GM12872 (cell line): ENCODE results near the gene COL26A1.

ENCODE experiments used
- TF ChIP-seq, protein P1 (sequence below): IDR thresholded peaks from 3 replicates; pipeline ENCODE4 v1.5.1; 2011; ENCODE audit warnings: low read depth, mild to moderate bottlenecking, low read length, moderate library complexity; ENCODE audit not compliant: insufficient read depth

COL26A1 gene

DNA sequence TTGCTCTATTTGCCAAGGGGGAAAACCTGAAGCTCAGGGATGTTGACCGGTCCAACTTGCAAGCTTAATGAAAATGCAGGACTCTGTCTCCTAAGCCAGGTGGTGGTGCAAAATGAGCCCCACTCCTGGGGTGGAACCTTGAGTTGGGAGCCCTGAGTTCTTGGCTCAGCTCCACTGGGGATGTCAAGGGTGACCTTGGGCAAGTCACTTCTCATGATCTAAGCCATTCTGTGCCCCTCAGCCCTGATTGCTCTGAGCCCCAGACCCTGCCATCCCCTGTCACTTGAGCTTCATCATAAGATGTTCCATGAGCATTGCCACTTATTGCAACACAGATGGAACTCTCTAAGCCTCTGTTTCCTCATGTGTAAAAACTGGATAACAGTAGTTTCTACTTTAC, 232.6 kb downstream of the COL26A1 start:
- TF ChIP-seq, protein P1, sequence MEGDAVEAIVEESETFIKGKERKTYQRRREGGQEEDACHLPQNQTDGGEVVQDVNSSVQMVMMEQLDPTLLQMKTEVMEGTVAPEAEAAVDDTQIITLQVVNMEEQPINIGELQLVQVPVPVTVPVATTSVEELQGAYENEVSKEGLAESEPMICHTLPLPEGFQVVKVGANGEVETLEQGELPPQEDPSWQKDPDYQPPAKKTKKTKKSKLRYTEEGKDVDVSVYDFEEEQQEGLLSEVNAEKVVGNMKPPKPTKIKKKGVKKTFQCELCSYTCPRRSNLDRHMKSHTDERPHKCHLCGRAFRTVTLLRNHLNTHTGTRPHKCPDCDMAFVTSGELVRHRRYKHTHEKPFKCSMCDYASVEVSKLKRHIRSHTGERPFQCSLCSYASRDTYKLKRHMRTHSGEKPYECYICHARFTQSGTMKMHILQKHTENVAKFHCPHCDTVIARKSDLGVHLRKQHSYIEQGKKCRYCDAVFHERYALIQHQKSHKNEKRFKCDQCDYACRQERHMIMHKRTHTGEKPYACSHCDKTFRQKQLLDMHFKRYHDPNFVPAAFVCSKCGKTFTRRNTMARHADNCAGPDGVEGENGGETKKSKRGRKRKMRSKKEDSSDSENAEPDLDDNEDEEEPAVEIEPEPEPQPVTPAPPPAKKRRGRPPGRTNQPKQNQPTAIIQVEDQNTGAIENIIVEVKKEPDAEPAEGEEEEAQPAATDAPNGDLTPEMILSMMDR = no peak

DNA sequence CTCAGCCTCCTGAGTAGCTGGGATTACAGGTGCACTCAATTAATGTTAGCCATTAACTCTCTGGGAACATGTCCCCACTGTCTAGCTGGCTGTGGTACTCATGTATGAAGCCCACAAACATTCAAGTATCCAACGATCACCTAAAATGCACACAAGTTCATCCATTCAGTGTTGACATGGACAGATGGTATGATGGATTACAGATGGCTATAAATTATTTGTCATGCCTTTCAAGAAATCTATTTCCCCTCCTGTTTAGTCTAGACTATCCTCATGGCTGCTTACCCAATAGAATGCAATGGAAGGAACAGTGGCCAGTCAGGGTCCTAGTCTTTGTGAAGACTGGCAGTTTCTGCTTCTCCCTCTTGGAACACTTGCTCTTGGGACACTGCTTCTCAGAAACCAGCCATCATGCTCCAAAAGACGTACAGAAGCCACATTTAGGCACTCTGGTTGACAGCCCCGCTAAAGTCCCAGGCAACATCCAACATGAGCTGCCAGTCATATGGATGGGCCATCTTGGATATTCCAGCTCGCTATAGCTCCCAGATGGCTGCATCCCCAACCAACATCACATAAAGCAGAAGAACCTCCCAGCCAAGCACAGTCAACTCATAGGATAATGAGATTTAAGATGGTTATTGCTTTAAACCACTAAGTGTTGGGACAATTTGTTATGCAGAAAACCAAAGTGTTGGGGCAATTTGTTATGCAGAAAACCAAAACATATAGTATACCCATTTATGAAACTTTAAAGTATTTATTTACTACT, 233.3 kb downstream of the COL26A1 start:
- TF ChIP-seq, protein P1 = no peak

DNA sequence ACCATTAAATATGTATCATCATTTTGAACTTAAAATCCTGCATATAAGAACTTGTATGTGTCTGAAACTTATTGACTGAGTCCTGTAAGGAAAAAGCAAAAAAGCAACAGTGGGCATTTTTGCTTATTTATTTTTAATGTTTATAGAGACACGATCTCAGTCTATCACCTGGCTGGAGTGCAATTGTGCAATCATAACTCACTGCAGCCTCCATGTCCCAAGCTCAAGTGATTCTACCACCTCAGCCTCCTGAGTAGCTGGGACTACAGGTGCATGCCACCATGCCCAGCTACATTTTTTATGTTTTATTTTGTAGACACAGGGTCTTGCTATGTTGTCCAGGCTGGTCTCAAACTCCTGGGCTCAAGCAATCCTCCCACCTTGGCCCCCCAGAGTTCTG, 234.2 kb downstream of the COL26A1 start:
- TF ChIP-seq, protein P1 = no peak

- TF ChIP-seq, protein P1 = no peak
Observed at GRCh38 chr7:101597941-101598340, 235.3 kb downstream of the COL26A1 start.

DNA sequence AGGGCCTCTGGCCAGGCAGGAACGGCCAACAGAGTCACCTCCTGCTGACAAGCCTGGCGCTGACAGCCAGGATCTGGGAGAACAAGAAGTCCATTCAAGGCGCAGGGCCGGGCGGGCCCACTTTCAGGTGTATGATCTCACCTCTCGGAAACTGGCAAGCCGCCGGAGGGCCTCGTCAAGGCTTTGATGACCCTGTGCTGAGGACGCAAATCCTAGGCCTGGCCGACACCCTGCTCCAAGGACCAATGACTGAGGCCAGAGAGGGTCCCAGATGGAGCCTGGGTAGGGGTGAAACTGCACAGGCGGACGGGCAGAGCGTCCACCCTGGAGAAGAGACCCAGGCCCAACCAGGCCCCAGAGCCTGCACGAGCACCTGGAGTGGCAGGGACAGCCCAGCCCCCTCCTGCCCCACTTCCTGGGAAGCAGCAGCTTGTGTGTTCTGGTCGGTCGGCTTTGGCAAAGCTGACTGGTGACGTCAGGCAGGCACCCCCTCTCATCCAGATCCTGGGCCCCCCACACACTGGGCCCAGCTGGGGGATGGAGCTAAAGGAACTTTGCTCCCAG, 235.8 kb downstream of the COL26A1 start:
- TF ChIP-seq, protein P1 = no peak

- TF ChIP-seq, protein P1 = no peak
Observed at GRCh38 chr7:101598986-101599771, 236.5 kb downstream of the COL26A1 start.

- TF ChIP-seq, protein P1 = no peak
Observed at GRCh38 chr7:101599787-101600186, 237.1 kb downstream of the COL26A1 start.
